ENCODE data around the gene MYMX.

Gene MYMX

GRCh38 chr6:44203955-44204354, 12.8 kb upstream of the MYMX start:
- no peaks in the 10 kb centered on the region for H3K36me3 Mint-ChIP-seq (ENCODE audit: low read depth)
- peak overlapping the region in 1 of 3 experiments; percentile 3 for H3K27ac Mint-ChIP-seq
- peaks cover 49% of the 10 kb centered on the region for H3K4me1 Mint-ChIP-seq
- no peak for TF ChIP-seq CTCF (IDR thresholded peaks at IDR 0.05; ENCODE audit: unreplicated experiment in 3 of 3)
- no peak overlapping the region for H3K4me3 Mint-ChIP-seq
- no peaks in the 10 kb centered on the region for H3K9me3 Mint-ChIP-seq
- H3K27me3 Mint-ChIP-seq (ENCODE audit: low read depth): peaks cover 6% of the 10 kb centered on the region

- TF ChIP-seq CTCF (IDR thresholded peaks at IDR 0.05; ENCODE audit: unreplicated experiment in 3 of 3): no peak
- Mint-ChIP-seq H3K27me3 (ENCODE audit: low read depth) (peaks cover 4% of the 10 kb centered on the region), H3K4me1 (peaks cover 25% of the 10 kb centered on the region), H3K27ac (peak overlapping the region; percentile 2 to 31 (median 26)), H3K4me3 (no peak overlapping the region), H3K9me3 (no peaks in the 10 kb centered on the region), H3K36me3 (ENCODE audit: low read depth) (no peaks in the 10 kb centered on the region)
Observed at GRCh38 chr6:44207966-44208365, 8.8 kb upstream of the MYMX start.

GRCh38 chr6:44211284-44211683, 5.4 kb upstream of the MYMX start:
- TF ChIP-seq CTCF (IDR thresholded peaks at IDR 0.05; ENCODE audit: unreplicated experiment in 3 of 3): no peak
- H3K4me1 Mint-ChIP-seq: peaks cover 21% of the 10 kb centered on the region
- no peaks in the 10 kb centered on the region for H3K36me3 Mint-ChIP-seq (ENCODE audit: low read depth)
- no peak overlapping the region for H3K27ac Mint-ChIP-seq
- H3K27me3 Mint-ChIP-seq (ENCODE audit: low read depth): peaks cover 4% of the 10 kb centered on the region
- no peak overlapping the region for H3K4me3 Mint-ChIP-seq
- no peaks in the 10 kb centered on the region for H3K9me3 Mint-ChIP-seq

- peaks cover 33% of the 10 kb centered on the region for H3K4me1 Mint-ChIP-seq
- H3K4me3 Mint-ChIP-seq: no peak overlapping the region
- peaks cover 8% of the 10 kb centered on the region for H3K27me3 Mint-ChIP-seq (ENCODE audit: low read depth)
- H3K9me3 Mint-ChIP-seq: no peaks in the 10 kb centered on the region
- no peaks in the 10 kb centered on the region for H3K36me3 Mint-ChIP-seq (ENCODE audit: low read depth)
- TF ChIP-seq CTCF (IDR thresholded peaks at IDR 0.05; ENCODE audit: unreplicated experiment in 3 of 3): no peak
- H3K27ac Mint-ChIP-seq: peak overlapping the region in 1 of 3 experiments; percentile 3
Observed at GRCh38 chr6:44214307-44214706, 2.4 kb upstream of the MYMX start.

GRCh38 chr6:44217332-44218143, 812 bp downstream of the MYMX start:
- Mint-ChIP-seq H3K27ac (peak overlapping the region; percentile 92 to 97 (median 96)), H3K27me3 (ENCODE audit: low read depth) (peaks cover 8% of the 10 kb centered on the region), H3K4me3 (peak overlapping the region; percentile 70 to 91 (median 82)), H3K4me1 (peaks cover 45% of the 10 kb centered on the region), H3K9me3 (no peaks in the 10 kb centered on the region), H3K36me3 (ENCODE audit: low read depth) (no peaks in the 10 kb centered on the region)
- no peak for TF ChIP-seq CTCF (IDR thresholded peaks at IDR 0.05; ENCODE audit: unreplicated experiment in 3 of 3)

Data from nephron (organoid).